HG02973 (cell line): Measurements from ENCODE around the gene LXN.
A peak's percentile ranks its signal among the peaks of the same experiment; 100 is the strongest.
"Not testable (repeated sequence)": the region's sequence is repeated elsewhere in the genome, so short reads cannot be mapped to it uniquely, and the experiment has no call there.

Experiments
- ATAC-seq: cut with Tn5 transposase; IDR thresholded peaks from one replicate; pipeline ENCODE4 v1.9.1; 2021; ENCODE audit warnings: moderate library complexity; ENCODE audit not compliant: unreplicated experiment

The LXN gene

GRCh38 chr3:158672215-158673176, at the start of gene LXN:
Gene LXN (minus strand): TSS chr3:158672648. CDS start chr3:158672478, 170 bp downstream.
- peak; percentile 99 for ATAC-seq

GRCh38 chr3:158722108-158722507, 49.7 kb upstream of the LXN start:
- no peak for ATAC-seq

GRCh38 chr3:158718490-158719170, 46.2 kb upstream of the LXN start:
- ATAC-seq = no peak

- no peak for ATAC-seq
These were observed 45.1 kb upstream of the LXN start for GRCh38 chr3:158717576-158717975.

GRCh38 chr3:158713094-158713499, 40.6 kb upstream of the LXN start:
- ATAC-seq = no peak

GRCh38 chr3:158712443-158712842, 40.0 kb upstream of the LXN start:
- ATAC-seq = no peak

GRCh38 chr3:158711886-158712285, 39.4 kb upstream of the LXN start:
- ATAC-seq = no peak

- no peak for ATAC-seq
These were observed 38.2 kb upstream of the LXN start for GRCh38 chr3:158710601-158711000.

- ATAC-seq = no peak
These were observed 37.2 kb upstream of the LXN start for GRCh38 chr3:158709666-158710083.

GRCh38 chr3:158703566-158703965, 31.1 kb upstream of the LXN start:
- no peak for ATAC-seq

GRCh38 chr3:158702815-158703481, 30.5 kb upstream of the LXN start:
- ATAC-seq = no peak

- no peak for ATAC-seq
These were observed 29.1 kb upstream of the LXN start for GRCh38 chr3:158701420-158702065.

- ATAC-seq = no peak
These were observed 28.1 kb upstream of the LXN start for GRCh38 chr3:158700559-158700958.

- no peak for ATAC-seq
These were observed 24.2 kb upstream of the LXN start for GRCh38 chr3:158696618-158697017.

- not testable (repeated sequence) for ATAC-seq
These were observed 21.5 kb upstream of the LXN start for GRCh38 chr3:158693866-158694456.

GRCh38 chr3:158685159-158685558, 12.7 kb upstream of the LXN start:
- ATAC-seq = no peak

- no peak for ATAC-seq
These were observed 10.9 kb upstream of the LXN start for GRCh38 chr3:158683230-158683962.

GRCh38 chr3:158680861-158681260, 8.4 kb upstream of the LXN start:
- no peak for ATAC-seq

GRCh38 chr3:158679547-158680000, 7.1 kb upstream of the LXN start:
- no peak for ATAC-seq

GRCh38 chr3:158678687-158679086, 6.2 kb upstream of the LXN start:
- no peak for ATAC-seq
